ENCODE data around the gene CD14.
"Not testable (repeated sequence)": the region's sequence is repeated elsewhere in the genome, so short reads cannot be mapped to it uniquely, and the experiment has no call there.

CD14 gene

DNA sequence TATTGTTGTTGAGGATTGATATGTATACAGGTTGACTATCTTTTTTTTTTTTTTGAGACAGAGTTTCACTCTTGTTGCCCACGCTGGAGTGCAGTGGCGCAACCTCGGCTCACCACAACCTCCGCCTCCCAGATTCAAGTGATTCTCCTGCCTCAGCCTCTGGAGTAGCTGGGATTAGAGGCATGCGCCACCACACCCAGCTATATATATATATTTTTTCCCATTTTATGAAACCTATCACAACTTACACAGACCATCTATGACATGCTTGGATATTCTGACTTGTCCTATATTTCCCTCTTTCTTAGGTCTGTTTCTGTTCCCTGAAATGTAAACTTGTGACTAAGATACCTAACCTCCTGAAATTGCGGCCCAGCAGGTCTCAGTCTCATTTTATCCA, 5.0 kb downstream of the CD14 start:
- no peak for DNase-seq
- Histone ChIP-seq H3K27me3 (replicated peaks; ENCODE audit: control insufficient read depth, insufficient read depth, low read length, poor library complexity, severe bottlenecking) (no peaks in the 10 kb centered on the region), H3K27ac (ENCODE audit: insufficient read depth, low read length, poor library complexity, severe bottlenecking) (no peak overlapping the region), H3K4me1 (ENCODE audit: control insufficient read depth, insufficient read depth, low read length, poor library complexity, severe bottlenecking) (peaks cover 4% of the 10 kb centered on the region), H3K36me3 (ENCODE audit: control insufficient read depth, insufficient read depth, low read length) (no peaks in the 10 kb centered on the region), H3K4me3 (ENCODE audit: insufficient read depth, low read depth, low read length, poor library complexity, severe bottlenecking) (no peak overlapping the region), H3K9me3 (ENCODE audit: control insufficient read depth, low read length) (no peaks in the 10 kb centered on the region)

DNA sequence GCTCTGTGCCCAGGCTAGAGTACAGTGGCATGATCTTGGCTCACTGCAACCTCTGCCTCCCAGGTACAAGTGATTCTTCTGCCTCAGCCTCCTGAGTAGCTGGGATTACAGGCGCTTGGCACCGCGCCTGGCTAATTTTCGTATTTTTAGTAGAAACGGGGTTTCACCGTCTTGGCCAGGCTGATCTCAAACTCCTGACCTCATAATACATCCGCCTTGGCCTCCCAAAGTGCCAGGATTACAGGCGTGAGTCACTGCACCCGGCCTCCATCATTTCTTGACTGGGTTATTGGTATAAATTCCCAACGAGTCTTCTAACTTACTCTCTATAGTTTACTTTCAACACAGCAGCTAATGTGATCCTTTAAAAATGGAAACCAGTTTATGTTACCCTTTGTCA, 8.1 kb downstream of the CD14 start:
- H3K4me1 ChIP-seq (ENCODE audit: control insufficient read depth, insufficient read depth, low read length, poor library complexity, severe bottlenecking); H3K9me3 ChIP-seq (ENCODE audit: control insufficient read depth, low read length); H3K27ac ChIP-seq (ENCODE audit: insufficient read depth, low read length, poor library complexity, severe bottlenecking); H3K27me3 ChIP-seq (replicated peaks; ENCODE audit: control insufficient read depth, insufficient read depth, low read length, poor library complexity, severe bottlenecking); H3K36me3 ChIP-seq (ENCODE audit: control insufficient read depth, insufficient read depth, low read length); DNase-seq; H3K4me3 ChIP-seq (ENCODE audit: insufficient read depth, low read depth, low read length, poor library complexity, severe bottlenecking): not testable (repeated sequence)

DNA sequence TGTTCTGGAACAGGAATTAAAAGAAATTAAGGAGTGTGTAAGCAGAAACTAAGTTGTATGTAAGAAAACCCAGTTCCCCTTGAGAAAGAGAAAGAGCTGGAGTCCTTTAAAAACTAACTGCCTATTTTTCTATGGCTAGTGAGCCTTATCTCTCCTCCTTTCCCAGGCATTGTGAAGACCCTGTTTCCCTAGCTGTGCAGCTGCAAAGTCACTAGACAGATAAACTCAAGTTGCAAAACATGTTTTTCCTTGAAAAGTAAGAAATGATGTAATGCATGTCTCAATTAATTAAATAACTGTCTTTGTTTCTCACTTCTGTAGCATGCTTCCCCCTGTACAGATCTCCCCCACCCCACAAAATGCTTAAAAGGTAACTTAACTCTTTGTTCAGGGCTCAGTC, 9.9 kb downstream of the CD14 start:
- H3K36me3 ChIP-seq (ENCODE audit: control insufficient read depth, insufficient read depth, low read length); H3K4me1 ChIP-seq (ENCODE audit: control insufficient read depth, insufficient read depth, low read length, poor library complexity, severe bottlenecking); H3K27ac ChIP-seq (ENCODE audit: insufficient read depth, low read length, poor library complexity, severe bottlenecking); H3K4me3 ChIP-seq (ENCODE audit: insufficient read depth, low read depth, low read length, poor library complexity, severe bottlenecking); DNase-seq; H3K9me3 ChIP-seq (ENCODE audit: control insufficient read depth, low read length); H3K27me3 ChIP-seq (replicated peaks; ENCODE audit: control insufficient read depth, insufficient read depth, low read length, poor library complexity, severe bottlenecking): not testable (repeated sequence)

DNA sequence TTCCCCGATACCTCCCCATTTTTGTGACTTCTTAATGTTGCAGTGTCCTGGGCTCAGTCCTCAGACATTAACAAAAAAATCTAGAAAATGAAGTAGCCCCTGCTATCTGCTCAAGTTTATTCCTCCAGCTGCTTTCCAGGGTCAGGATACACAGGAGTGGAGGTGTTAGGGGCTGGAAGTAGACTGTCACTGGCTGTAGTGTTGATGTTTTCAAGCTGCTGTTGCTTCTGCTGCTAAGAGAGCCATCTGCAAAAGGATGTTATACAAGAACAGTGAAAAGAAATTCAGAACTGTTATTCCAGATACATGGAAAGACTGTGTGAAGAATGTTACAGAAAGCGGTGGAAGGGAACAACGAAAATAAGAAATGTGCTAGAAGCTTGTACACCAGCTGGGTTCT, 10.7 kb downstream of the CD14 start:
- Histone ChIP-seq H3K9me3 (ENCODE audit: control insufficient read depth, low read length) (no peaks in the 10 kb centered on the region), H3K27ac (ENCODE audit: insufficient read depth, low read length, poor library complexity, severe bottlenecking) (no peak overlapping the region), H3K36me3 (ENCODE audit: control insufficient read depth, insufficient read depth, low read length) (no peaks in the 10 kb centered on the region), H3K27me3 (replicated peaks; ENCODE audit: control insufficient read depth, insufficient read depth, low read length, poor library complexity, severe bottlenecking) (no peaks in the 10 kb centered on the region), H3K4me1 (ENCODE audit: control insufficient read depth, insufficient read depth, low read length, poor library complexity, severe bottlenecking) (no peaks in the 10 kb centered on the region), H3K4me3 (ENCODE audit: insufficient read depth, low read depth, low read length, poor library complexity, severe bottlenecking) (no peak overlapping the region)
- no peak for DNase-seq

DNA sequence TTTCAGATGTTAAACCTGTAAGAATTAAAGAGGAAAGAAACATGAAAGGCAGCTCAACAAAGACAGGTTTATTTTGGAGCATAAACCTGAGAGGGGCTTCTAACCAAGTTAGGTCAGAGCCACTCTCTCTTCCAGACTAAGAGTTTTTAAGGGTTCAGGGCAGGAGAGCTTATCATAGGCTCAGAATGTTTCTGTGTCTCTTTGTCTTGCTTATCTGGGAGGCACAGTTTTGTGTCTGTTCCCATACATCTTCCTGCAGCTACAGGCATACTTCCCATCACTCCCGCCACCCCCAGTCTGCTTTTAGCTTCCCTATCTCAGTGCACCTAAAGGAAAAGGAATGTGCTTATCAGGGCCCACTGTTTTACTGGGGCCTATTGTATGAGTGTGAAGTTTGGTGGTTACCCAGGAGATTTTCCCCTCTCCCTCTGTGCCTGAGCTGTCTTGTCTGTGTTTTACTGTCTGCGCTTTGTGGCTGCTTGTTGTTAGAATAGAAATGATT, 21.9 kb downstream of the CD14 start:
- H3K27ac ChIP-seq (ENCODE audit: insufficient read depth, low read length, poor library complexity, severe bottlenecking): no peak overlapping the region
- H3K4me1 ChIP-seq (ENCODE audit: control insufficient read depth, insufficient read depth, low read length, poor library complexity, severe bottlenecking): no peaks in the 10 kb centered on the region
- no peak overlapping the region for H3K4me3 ChIP-seq (ENCODE audit: insufficient read depth, low read depth, low read length, poor library complexity, severe bottlenecking)
- H3K27me3 ChIP-seq (replicated peaks; ENCODE audit: control insufficient read depth, insufficient read depth, low read length, poor library complexity, severe bottlenecking): no peaks in the 10 kb centered on the region
- H3K36me3 ChIP-seq (ENCODE audit: control insufficient read depth, insufficient read depth, low read length): no peaks in the 10 kb centered on the region
- no peak for DNase-seq
- H3K9me3 ChIP-seq (ENCODE audit: control insufficient read depth, low read length): no peaks in the 10 kb centered on the region

DNA sequence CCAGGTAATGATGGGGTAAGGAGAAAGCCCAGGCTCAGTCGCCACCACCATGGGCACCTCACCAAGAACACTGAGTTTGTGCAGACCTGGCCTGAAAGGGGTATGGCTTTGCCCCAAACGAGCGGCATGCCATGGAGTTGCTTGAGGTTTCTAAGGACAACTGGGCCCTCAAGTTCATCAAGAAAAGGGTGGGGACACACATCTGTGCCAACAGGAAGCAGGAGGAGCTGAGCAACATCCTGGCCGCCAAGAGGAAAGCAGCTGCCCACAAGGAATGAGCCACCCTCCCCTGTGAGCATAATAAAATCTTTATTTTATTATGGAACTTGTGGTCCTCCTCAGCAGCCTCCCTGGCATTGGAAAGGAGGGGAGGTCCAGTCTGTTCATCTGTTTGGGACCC, 23.8 kb downstream of the CD14 start:
- Histone ChIP-seq H3K4me3 (ENCODE audit: insufficient read depth, low read depth, low read length, poor library complexity, severe bottlenecking) (no peak overlapping the region), H3K9me3 (ENCODE audit: control insufficient read depth, low read length) (no peaks in the 10 kb centered on the region), H3K4me1 (ENCODE audit: control insufficient read depth, insufficient read depth, low read length, poor library complexity, severe bottlenecking) (no peaks in the 10 kb centered on the region), H3K27ac (ENCODE audit: insufficient read depth, low read length, poor library complexity, severe bottlenecking) (no peak overlapping the region), H3K27me3 (replicated peaks; ENCODE audit: control insufficient read depth, insufficient read depth, low read length, poor library complexity, severe bottlenecking) (no peaks in the 10 kb centered on the region), H3K36me3 (ENCODE audit: control insufficient read depth, insufficient read depth, low read length) (no peaks in the 10 kb centered on the region)
- DNase-seq: no peak

DNA sequence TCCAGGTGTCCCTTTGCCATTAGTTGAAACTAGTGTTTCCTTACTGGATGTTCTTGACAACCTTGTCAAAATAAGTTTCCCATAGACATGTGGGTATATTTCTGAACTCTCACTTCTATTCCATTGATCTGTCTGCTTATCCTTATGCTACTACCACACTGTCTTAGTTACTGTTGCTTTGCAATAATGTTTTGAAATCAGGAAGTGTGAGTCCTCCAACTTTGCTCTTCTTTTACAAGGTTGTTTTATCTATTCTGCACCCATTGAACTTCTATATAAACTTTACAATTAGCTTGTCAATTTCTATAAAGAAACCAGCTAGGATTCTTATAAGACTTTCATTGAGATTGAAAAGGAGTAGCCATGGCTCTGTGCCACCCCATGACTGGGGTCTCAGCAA, 24.3 kb downstream of the CD14 start:
- Histone ChIP-seq H3K9me3 (ENCODE audit: control insufficient read depth, low read length) (no peaks in the 10 kb centered on the region), H3K27ac (ENCODE audit: insufficient read depth, low read length, poor library complexity, severe bottlenecking) (no peak overlapping the region), H3K4me3 (ENCODE audit: insufficient read depth, low read depth, low read length, poor library complexity, severe bottlenecking) (no peak overlapping the region), H3K36me3 (ENCODE audit: control insufficient read depth, insufficient read depth, low read length) (no peaks in the 10 kb centered on the region), H3K27me3 (replicated peaks; ENCODE audit: control insufficient read depth, insufficient read depth, low read length, poor library complexity, severe bottlenecking) (no peaks in the 10 kb centered on the region), H3K4me1 (ENCODE audit: control insufficient read depth, insufficient read depth, low read length, poor library complexity, severe bottlenecking) (no peaks in the 10 kb centered on the region)
- DNase-seq: no peak

DNA sequence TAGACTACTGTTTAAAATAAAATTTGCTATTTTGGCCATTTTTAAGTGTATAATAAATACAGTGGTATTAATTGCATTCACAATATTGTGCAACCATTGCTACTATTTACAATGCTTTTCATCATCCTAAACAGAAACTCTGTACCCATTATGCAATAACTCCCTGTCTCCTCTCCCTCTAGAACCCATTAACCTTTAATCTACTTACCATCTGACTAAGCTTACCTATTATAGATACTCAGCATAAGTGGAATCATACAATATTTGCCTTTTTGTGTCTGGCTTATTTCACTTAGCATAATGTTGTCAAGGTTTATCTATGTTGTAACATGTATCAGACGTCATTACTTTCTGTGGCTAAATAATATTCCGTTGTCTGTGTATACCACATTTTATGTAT, 25.9 kb downstream of the CD14 start:
- H3K27ac ChIP-seq (ENCODE audit: insufficient read depth, low read length, poor library complexity, severe bottlenecking): no peak overlapping the region
- H3K4me3 ChIP-seq (ENCODE audit: insufficient read depth, low read depth, low read length, poor library complexity, severe bottlenecking): no peak overlapping the region
- no peaks in the 10 kb centered on the region for H3K36me3 ChIP-seq (ENCODE audit: control insufficient read depth, insufficient read depth, low read length)
- no peaks in the 10 kb centered on the region for H3K9me3 ChIP-seq (ENCODE audit: control insufficient read depth, low read length)
- H3K4me1 ChIP-seq (ENCODE audit: control insufficient read depth, insufficient read depth, low read length, poor library complexity, severe bottlenecking): no peaks in the 10 kb centered on the region
- no peak for DNase-seq
- H3K27me3 ChIP-seq (replicated peaks; ENCODE audit: control insufficient read depth, insufficient read depth, low read length, poor library complexity, severe bottlenecking): no peaks in the 10 kb centered on the region

DNA sequence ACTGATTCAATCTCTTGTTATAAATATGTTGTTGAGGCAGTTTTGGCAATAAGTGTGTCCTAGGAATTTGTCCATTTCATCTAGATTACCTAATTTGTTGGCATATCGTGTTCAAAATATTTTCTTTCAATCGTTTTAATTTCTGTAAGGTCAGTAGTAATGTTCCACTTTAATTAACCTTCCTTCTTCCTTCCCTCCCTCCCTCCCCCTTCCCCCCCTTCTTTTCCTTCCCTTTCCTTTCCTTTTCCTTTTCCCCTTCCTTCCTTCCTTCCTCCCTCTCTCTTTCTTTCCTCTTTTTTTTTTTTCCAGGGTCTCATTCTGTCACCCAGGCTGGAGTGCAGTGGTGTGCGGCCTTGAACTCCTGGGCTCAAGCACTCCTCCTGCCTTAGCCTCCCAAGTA, 27.1 kb downstream of the CD14 start:
- H3K27me3 ChIP-seq (replicated peaks; ENCODE audit: control insufficient read depth, insufficient read depth, low read length, poor library complexity, severe bottlenecking): no peaks in the 10 kb centered on the region
- H3K36me3 ChIP-seq (ENCODE audit: control insufficient read depth, insufficient read depth, low read length): no peaks in the 10 kb centered on the region
- no peak for DNase-seq
- H3K4me3 ChIP-seq (ENCODE audit: insufficient read depth, low read depth, low read length, poor library complexity, severe bottlenecking): no peak overlapping the region
- no peak overlapping the region for H3K27ac ChIP-seq (ENCODE audit: insufficient read depth, low read length, poor library complexity, severe bottlenecking)
- H3K9me3 ChIP-seq (ENCODE audit: control insufficient read depth, low read length): no peaks in the 10 kb centered on the region
- H3K4me1 ChIP-seq (ENCODE audit: control insufficient read depth, insufficient read depth, low read length, poor library complexity, severe bottlenecking): no peaks in the 10 kb centered on the region

DNA sequence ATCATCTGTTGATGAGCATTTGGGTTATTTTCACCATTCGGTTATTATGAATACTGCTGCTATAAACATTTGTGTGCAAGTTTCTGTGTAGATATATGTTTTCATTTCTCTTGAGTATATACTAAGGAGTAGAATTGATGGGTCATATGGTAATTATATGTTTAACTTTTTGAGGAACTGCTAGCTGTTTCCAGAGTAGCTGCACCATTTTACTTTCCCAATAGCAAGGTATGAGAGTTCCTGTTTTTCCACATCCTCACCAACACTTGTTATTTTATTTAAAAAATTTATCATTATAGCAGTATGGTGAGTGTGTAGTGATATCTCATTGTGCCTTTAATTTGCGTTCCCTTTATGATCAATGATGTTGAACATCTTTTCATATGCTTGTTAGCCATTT, 29.2 kb downstream of the CD14 start:
- H3K36me3 ChIP-seq (ENCODE audit: control insufficient read depth, insufficient read depth, low read length): no peaks in the 10 kb centered on the region
- no peak overlapping the region for H3K27ac ChIP-seq (ENCODE audit: insufficient read depth, low read length, poor library complexity, severe bottlenecking)
- no peak overlapping the region for H3K4me3 ChIP-seq (ENCODE audit: insufficient read depth, low read depth, low read length, poor library complexity, severe bottlenecking)
- no peaks in the 10 kb centered on the region for H3K4me1 ChIP-seq (ENCODE audit: control insufficient read depth, insufficient read depth, low read length, poor library complexity, severe bottlenecking)
- H3K9me3 ChIP-seq (ENCODE audit: control insufficient read depth, low read length): no peaks in the 10 kb centered on the region
- H3K27me3 ChIP-seq (replicated peaks; ENCODE audit: control insufficient read depth, insufficient read depth, low read length, poor library complexity, severe bottlenecking): no peaks in the 10 kb centered on the region
- DNase-seq: no peak

DNA sequence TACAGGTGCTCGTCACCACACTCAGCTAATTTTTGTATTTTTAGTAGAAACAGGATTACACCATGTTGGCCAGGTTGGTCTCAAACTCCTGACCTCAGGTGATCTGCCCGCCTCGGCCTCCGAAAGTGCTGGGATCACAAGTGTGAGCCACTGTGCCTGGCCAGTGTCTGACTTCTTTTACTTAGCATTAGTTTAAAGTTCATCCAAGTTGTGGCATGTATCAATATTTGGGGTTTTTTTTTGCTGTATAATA, 29.6 kb downstream of the CD14 start:
- not testable (repeated sequence) for H3K27ac ChIP-seq (ENCODE audit: insufficient read depth, low read length, poor library complexity, severe bottlenecking); H3K9me3 ChIP-seq (ENCODE audit: control insufficient read depth, low read length); H3K36me3 ChIP-seq (ENCODE audit: control insufficient read depth, insufficient read depth, low read length); H3K4me3 ChIP-seq (ENCODE audit: insufficient read depth, low read depth, low read length, poor library complexity, severe bottlenecking); H3K4me1 ChIP-seq (ENCODE audit: control insufficient read depth, insufficient read depth, low read length, poor library complexity, severe bottlenecking); DNase-seq; H3K27me3 ChIP-seq (replicated peaks; ENCODE audit: control insufficient read depth, insufficient read depth, low read length, poor library complexity, severe bottlenecking)
